Upper lobe of left lung (tissue), 4 donors: ENCODE results near the gene SRSF11.

Source experiments
- POLR2A ChIP-seq, 4 donors: fragments of 450-650 bp; IDR thresholded peaks; one replicate each; pipeline ENCODE4 v1.5.1; 2016 to 2017; ENCODE audit warnings: antibody characterized with exemption in 4 of 4, mild to moderate bottlenecking in 2 of 4
- TF ChIP-seq, protein P1 (sequence below), 6 experiments: fragments of 450-650 bp in 4 of 6; fragments of 200-600 bp in 2 of 6; sonication (generic) in 2 of 6; IDR thresholded peaks; one replicate each; pipeline ENCODE4 v1.5.1; 2016 to 2019; ENCODE audit warnings: antibody characterized with exemption in 6 of 6

- TF ChIP-seq, protein P1, sequence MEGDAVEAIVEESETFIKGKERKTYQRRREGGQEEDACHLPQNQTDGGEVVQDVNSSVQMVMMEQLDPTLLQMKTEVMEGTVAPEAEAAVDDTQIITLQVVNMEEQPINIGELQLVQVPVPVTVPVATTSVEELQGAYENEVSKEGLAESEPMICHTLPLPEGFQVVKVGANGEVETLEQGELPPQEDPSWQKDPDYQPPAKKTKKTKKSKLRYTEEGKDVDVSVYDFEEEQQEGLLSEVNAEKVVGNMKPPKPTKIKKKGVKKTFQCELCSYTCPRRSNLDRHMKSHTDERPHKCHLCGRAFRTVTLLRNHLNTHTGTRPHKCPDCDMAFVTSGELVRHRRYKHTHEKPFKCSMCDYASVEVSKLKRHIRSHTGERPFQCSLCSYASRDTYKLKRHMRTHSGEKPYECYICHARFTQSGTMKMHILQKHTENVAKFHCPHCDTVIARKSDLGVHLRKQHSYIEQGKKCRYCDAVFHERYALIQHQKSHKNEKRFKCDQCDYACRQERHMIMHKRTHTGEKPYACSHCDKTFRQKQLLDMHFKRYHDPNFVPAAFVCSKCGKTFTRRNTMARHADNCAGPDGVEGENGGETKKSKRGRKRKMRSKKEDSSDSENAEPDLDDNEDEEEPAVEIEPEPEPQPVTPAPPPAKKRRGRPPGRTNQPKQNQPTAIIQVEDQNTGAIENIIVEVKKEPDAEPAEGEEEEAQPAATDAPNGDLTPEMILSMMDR (IDR thresholded peaks at IDR 0.05) = no peak
- no peak for TF ChIP-seq POLR2A (IDR thresholded peaks at IDR 0.05)
Measured at GRCh38 chr1:70210820-70211219, 10.4 kb upstream of the SRSF11 start.
